ENCODE results near the gene CD6.
"Not testable (repeated sequence)": the region's sequence is repeated elsewhere in the genome, so short reads cannot be mapped to it uniquely, and the experiment has no call there.

Gene CD6

DNA sequence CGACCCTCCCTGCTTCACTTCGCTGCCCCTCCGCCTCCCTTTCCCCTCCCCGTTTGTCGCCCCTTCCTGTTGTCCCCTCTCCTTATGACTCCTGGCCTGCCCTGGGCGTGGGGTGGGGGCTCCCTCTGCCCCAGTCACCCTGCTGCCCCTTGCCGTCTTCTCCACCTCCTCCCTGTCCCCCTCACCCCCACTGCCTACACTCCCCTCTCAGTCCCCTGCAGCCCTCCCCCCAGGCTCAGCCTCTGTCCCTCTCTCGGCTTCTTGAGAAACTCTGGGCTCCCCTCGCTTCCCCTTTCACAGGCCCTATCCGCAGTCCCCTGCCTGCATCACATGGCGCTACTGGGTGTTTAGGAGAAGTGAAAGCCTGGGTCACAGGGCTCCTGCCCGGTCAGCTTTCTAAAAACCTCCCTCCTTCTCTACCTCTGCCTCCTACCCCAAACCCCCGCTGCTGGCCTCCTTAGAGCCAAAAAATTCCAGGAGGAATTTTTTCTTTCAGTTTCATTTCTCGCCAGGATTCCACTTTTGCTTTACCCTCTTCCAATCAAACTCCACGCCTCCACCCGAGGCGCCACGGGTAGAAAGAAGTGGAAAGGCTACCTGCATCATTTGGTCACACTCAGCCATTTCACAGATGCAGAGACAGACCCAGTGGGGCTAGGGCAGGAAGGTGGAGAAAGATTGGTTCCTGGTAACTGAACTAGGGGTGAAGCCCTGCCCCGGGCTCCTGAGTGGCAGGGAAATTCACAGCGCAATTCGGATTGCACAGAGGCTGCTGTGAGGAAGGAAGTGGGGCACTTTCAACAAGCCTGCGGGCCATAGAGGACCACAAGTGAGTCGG, 19.4 kb upstream of the CD6 start, which contains the start of gene SLC15A3:
Gene SLC15A3, minus strand, starts transcription at position 273 of the 838 bp plus-strand sequence. CDS start 625 bp downstream, outside the sequence.
- DNase-seq (ENCODE audit: low spot score): no peak

DNA sequence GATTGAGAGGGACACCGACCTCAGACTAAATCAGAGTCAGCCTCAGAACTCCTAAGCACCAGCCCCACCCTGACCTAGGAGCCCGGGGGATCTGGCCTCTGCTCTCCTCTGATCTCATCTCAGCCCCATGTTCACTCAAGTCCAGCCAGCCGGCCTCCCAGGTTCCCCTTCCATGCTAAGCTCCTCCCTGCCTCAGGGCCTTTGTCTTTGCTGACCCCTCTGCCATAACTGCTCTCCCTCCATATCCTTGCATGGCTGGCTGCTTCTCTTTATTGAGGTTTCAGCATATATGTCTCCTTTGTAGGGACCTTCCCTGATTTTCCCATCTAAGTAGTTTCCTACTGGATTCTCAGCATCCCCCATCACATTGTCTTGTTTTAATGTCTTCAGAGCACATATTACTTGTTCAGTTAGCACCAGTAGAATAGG, 18.7 kb upstream of the CD6 start:
- no peak for DNase-seq (ENCODE audit: low spot score)

GRCh38 chr11:60953781-60954180, 17.7 kb upstream of the CD6 start:
- no peak for DNase-seq (ENCODE audit: low spot score)

DNA sequence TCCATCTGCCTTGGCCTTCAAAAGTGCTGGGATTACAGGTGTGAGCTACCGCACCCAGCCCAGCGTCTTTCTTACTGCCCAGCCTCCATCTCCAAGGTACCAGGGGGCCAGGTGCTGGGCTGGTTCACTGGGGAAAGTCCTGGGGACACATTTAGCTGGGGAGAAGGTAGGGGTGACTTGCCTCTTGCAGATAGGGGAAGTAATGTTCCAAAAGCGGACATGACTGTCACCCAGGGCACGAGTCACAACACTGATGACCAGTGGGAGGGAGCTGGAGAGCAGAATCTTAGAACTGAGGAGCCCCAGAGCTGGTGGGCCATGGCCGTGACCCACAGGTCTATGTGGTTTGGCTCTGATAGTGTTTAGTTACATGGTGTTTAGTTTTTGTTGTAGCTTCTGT, 17.1 kb upstream of the CD6 start:
- no peak for DNase-seq (ENCODE audit: low spot score)

- no peak for DNase-seq (ENCODE audit: low spot score)
Measured at GRCh38 chr11:60955571-60955970, 15.9 kb upstream of the CD6 start.

- no peak for DNase-seq (ENCODE audit: low spot score)
Measured at GRCh38 chr11:60957188-60957587, 14.3 kb upstream of the CD6 start.

- no peak for DNase-seq (ENCODE audit: low spot score)
Measured at GRCh38 chr11:60959431-60959830, 12.0 kb upstream of the CD6 start.

- no peak for DNase-seq (ENCODE audit: low spot score)
Measured at GRCh38 chr11:60960405-60960804, 11.1 kb upstream of the CD6 start.

GRCh38 chr11:60964801-60965200, 6.7 kb upstream of the CD6 start:
- DNase-seq (ENCODE audit: low spot score): no peak

GRCh38 chr11:60966890-60967289, 4.6 kb upstream of the CD6 start:
- no peak for DNase-seq (ENCODE audit: low spot score)

- DNase-seq (ENCODE audit: low spot score): no peak
Measured at GRCh38 chr11:60968223-60968622, 3.3 kb upstream of the CD6 start.

DNA sequence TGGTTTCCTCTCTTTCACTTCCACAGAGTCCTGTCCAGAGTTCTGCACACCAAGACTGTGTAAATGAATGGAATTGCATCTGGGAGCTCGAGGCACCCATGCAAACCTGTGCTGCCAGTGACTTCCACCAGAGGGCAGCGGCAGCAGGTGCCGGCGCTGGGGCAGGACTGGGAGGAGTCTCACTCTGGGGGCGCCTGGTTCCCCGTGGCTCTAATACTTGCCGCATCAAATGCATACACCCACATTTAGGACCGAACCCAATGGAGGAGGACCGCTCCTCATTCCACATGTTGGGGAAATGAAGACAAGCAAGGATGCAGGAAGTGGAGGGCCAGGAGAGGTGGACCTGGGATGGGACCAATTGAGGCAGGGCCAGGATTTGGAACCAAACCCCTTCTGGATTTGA, 1.1 kb upstream of the CD6 start:
- DNase-seq (ENCODE audit: low spot score): peak; percentile 47

DNA sequence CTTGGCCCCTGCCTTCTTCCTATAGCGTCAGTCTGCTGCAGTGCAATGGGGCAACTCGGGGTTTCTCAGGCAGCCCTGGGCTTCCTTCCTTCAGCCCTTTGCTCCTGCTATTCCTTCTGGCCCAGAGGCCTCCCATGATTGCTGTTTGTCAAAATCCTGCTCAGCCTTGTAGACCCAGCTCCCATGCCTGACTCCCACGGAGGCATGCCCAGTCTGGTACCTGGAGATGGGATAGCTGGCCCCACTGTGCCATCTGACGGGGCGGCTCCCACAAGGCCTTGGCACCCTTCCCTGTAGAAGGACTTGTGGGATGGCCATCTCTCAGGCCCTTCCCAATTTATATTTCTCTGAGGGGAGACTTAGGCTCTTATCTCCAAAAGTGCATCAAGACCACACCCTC, 590 bp upstream of the CD6 start:
- DNase-seq (ENCODE audit: low spot score): no peak

DNA sequence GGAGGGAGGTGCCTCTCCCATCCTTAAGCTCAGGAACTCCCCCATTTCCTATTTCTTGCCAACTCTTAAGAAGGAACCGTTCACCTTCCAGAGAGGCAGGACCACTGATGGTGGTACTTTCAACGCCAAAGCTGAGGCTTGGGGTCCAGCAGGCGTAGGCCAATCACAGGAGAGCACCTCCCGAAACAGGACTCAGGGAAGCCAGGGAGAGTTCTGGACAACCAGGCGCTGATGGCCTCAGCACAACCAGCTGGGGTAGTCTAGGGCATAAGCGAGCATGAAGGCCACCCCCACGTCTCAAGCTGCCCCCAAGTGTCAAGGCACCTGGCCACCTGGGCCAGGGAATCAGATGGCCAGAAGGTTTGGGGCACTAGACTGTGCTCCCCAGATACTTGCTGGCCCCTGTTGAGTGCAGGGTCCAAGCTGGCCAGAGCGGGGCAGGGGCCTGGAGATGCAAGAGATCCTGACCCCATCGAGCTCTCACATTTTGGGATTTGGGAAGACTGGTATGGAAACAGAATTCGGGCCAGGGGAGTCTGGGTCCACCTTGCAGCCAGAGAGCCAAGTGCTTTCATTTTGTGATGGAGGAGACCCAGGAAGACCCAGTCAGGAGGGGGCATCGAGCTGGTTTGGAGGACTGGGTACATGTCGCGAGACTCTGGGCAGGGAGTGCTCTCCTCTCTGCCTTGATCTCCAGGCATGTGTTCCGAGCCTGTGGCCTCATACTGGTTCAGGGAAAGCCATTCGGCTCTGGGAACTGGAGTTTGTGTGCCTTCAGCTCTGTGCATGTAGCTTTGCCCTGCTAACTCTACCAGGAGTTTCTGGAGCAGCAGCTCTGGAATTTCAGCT, 926 bp downstream of the CD6 start:
- no peak for DNase-seq (ENCODE audit: low spot score)

GRCh38 chr11:60973699-60974098, 2.2 kb downstream of the CD6 start:
- no peak for DNase-seq (ENCODE audit: low spot score)

DNA sequence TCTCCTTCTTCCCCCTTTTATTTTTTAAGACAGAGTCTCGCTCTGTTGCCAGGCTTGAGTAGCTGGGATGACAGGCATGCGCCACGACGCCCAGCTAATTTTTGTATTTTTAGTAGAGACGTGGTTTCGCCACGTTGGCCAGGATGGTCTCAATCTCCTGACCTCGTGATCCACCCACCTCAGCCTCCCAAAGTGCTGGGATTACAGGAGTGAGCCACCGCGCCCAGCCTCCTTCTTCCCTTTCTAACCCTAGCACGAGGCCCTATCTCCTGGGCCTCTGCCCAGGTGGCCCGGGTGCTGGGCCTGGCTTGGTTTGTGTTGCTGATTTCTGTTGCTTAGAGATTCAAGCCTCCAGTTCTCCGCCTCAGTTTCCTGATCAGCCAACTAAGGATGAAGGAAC, 2.8 kb downstream of the CD6 start:
- DNase-seq (ENCODE audit: low spot score): not testable (repeated sequence)

DNA sequence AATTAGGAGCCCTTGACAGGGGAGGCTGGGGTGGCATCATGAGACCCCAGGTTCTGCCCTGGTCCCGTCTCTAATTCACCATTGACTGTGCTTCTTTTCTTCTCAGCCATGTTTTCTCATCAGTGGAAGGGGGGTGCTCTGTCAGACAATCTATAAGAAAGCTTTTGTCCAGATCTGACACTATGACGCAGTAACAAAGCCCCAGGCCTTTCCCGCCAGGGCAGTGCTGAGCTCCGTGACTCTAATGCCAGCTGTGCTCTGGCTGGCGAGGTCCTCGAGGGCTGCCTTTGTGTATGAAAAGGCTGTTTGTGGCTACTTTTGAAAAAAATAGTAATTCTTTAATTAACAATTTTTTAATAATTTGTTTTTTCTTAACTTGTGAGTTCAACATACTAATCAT, 3.2 kb downstream of the CD6 start:
- DNase-seq (ENCODE audit: low spot score): peak; percentile 36

GRCh38 chr11:60977224-60977623, 5.7 kb downstream of the CD6 start:
- DNase-seq (ENCODE audit: low spot score): no peak

DNA sequence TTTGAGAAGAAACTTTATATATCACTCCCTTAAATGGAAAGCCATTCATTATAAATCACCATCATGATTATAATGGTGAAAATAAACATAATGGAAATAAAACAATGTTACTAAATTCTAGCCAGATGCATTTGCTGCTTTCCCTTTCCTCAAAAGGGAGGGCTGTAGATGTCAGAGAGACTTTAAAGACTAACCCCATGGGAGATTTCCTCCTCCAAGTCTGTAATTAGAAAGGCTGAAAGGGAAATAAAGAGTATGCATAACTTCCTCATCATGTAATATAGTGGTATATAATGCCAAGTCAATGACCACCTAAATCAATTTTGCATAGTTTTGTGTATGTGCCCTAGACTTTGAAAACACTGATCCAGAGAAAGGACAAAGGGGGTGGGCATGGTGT, 6.4 kb downstream of the CD6 start:
- DNase-seq (ENCODE audit: low spot score): no peak

GRCh38 chr11:60978546-60979380, 7.3 kb downstream of the CD6 start:
- DNase-seq (ENCODE audit: low spot score): no peak

DNA sequence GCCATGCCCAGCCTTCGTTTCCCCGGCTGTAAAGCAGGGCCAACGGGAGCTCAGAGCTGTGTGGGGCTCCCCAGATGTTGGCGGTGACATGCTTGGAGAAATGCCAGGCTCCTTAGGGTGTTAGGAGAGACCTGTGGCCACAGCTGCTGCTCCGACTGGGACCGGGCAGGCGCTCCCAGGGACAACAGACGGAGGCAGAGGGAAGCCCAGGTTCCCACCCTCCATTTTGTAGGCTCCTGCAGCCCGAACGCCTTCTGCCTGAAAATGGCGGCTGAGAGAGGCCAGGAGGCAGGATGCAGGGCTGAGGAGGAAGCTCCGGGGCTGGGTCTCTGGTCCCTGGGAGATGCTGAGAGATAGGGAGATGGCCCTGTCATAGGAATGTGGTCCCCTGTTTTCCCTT, 10.0 kb downstream of the CD6 start:
- no peak for DNase-seq (ENCODE audit: low spot score)

GRCh38 chr11:60982184-60982583, 10.7 kb downstream of the CD6 start:
- no peak for DNase-seq (ENCODE audit: low spot score)

All from COLO829 (cell line).